ENCODE data around the gene AHNAK2.
"Not testable (repeated sequence)": the region's sequence is repeated elsewhere in the genome, so short reads cannot be mapped to it uniquely, and the experiment has no call there.

AHNAK2 gene

GRCh38 chr14:104977681-104978653, at the start of gene AHNAK2:
AHNAK2 (minus strand) TSS chr14:104978374; CDS start chr14:104978237, 137 bp downstream.
- peak in 3 of 4 experiments; percentile 18 to 48 (median 44) for DNase-seq (ENCODE audit: low read depth in 4 of 4, low spot score in 1 of 4)

DNA sequence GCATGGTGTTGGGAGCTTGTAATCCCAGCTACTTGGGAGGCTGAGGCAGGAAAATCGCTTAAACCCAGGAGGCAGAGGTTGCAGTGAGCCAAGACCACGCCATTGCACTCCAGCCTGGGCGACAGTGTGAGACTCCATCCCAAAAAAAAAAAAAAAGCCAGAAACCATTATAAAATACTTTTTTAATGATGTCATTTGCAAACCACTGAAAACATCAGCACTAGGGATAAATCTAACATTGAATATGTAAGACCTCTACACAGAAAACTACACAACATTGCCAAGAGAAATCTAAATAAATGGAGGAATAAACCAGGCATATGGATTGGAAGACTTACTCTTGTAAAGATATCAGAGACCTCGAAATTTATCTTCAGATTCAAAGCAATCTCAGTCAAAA, 49.5 kb upstream of the AHNAK2 start:
- not testable (repeated sequence) for DNase-seq (ENCODE audit: low read depth in 4 of 4, low spot score in 1 of 4)

DNA sequence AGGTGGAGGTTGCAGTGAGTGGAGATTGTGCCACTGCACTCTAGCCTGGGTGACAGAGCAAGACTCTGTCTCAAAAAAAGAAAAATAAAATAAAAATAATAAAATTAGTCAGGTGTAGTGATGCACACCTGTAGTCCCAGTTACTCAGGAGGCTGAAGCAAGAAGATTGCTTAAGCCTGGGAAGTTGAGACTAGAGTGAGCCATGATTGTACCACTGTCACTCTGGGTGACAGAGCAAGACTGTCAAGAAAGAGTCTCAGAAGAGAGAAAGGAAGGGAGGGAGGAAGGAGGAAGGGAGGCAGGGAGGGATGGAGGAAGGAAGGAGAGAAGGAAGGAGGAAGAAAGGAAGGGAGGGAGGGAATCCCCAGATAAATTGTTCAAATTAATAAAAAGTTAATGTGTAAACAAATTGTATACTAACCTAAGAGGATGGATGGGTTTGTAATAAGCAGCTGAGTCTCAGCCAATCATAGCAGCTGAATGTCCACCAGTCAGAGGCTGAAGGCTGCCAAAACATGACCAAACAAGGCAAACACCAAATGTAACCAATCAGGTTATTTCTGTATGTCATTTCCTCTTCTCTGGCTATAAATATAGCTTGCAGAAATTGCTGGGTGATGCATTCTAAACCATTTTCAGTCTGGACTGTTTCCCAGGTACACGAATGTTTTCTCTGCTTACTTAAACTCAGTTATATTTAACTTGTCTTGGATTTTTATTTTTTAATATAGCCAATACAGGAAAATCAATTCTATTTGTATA, 48.8 kb upstream of the AHNAK2 start:
- no peak for DNase-seq (ENCODE audit: low read depth in 4 of 4, low spot score in 1 of 4)

DNA sequence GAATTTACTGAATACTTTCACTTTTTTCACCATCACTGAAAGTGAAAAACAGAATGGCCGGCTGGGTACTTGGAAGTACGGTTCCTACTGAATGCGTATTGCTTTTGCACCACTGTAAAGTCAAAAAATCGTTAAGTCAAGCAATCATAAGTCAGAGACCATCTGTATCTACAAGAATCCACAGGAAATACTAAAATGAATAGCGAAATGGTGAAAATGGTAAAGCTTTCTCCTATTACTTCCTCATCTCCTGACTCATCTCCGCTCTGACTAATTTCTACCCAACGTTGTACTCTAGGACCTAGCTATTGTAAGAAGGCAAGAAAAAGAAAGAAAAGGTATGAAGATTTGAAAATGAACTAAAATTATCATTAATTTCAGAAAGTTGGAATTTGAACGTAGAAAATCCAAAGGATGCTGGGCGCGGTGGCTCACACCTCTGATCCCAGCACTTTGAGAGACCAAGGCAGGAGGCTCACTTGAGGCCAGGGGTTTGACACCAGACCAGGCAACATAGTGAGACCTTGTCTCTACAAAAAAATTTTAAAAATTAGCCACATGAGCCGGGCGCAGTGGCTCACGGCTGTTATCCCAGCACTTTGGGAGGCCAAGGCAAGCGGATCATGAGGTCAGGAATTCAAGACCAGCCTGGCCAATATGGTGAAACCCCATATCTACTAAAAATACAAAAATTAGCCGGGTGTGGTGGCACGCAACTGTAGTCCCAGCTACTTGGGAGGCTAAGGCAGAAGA, 48.0 kb upstream of the AHNAK2 start:
- no peak for DNase-seq (ENCODE audit: low read depth in 4 of 4, low spot score in 1 of 4)

DNA sequence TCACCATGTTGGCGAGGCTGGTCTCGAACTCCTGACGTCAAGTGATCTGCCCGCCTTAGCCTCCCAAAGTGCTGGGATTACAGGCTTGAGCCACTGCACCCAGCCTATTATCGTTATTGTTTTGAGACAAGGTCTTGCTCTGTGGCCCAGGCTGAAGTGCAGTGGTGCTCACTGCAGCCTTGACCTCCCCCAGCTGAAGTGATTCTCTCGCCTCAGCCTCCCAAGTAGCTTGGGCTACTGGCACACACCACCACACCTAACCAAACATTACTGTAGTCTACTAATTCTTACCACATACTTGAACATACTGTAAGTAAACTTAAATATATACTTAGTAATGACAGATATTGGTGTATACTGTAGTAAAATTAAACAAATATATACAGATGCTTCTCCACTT, 47.3 kb upstream of the AHNAK2 start:
- no peak for DNase-seq (ENCODE audit: low read depth in 4 of 4, low spot score in 1 of 4)

DNA sequence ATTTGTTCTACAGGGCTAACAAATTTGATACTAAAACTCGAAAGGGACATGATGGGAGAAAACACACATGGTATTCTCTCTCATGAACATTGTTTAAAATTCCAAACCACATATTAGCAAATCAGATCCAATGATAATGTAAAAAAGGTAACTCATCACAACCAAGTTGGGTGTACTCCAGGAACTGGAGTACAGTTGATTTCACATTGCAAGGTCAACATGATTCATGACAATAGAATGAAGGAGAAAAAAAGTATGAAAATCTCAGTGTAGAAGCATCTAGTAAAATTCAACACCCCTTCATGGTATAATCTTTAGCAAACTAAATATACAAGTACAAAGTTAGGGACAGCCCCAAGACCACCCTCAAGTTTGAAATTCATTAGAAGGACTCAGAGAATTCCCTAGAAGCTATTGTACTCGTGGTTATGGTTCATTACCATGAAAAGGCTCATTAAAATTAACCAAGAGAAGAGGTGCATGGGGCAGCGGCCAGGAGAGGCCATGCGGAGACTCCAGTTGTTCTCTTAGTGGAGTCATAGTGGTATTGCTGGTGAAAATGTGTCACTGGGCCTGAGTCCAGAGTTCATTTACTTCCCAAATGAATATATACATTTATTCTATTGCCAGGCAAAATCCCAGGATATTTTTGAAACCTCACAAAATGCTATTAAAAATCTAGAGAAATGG, 45.8 kb upstream of the AHNAK2 start:
- no peak for DNase-seq (ENCODE audit: low read depth in 4 of 4, low spot score in 1 of 4)

DNA sequence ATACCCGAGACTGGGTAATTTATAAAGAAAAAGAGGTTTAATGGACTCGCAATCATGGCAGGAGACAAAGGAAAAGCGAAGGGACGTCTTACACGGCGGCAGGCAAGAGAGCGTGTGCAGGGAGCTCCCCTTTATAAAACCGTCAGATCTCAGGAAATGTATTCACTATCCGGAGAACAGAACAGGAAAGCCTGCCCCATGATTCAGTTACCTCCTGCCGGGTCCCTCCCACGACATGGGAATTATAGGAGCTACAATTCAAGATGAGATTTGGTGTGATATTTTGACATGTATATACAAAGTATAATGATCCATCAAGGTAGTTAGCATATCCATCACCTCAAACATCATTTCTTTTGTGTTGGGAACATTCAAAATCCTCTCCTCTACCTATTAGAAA, 45.0 kb upstream of the AHNAK2 start:
- DNase-seq (ENCODE audit: low read depth in 4 of 4, low spot score in 1 of 4) = no peak

GRCh38 chr14:105022276-105022670, 44.1 kb upstream of the AHNAK2 start:
- no peak for DNase-seq (ENCODE audit: low read depth in 4 of 4, low spot score in 1 of 4)

DNA sequence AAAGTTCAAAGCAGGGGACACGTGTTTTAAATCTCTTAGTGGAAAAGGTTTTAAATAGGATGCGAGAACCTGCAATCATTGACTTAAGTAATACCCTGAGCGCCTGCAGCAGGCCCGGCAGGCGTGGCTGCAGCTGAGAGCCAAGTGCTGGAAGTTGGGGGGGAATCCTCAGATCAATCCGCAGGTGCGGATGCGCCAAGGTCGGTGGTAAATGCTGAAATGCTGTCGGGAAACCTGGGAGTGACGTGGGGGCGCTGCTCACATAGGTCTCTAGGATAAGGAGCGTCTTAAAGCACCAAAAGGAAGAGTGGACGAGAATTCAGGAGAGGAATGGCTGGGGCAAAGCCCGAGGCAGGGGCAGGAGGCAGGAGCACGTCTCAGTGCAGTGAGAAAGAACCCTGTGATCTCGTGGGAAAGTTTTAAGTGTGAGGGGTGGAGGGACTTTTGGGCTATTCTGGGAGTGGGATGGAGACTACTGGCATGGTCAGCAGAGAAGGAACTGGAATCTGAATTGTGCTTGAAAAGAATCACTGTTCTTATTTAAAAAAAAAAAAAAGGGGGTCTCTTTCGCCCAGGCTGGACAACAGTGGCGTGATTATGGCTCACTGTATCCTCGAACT, 43.6 kb upstream of the AHNAK2 start:
- peak in 3 of 4 experiments; percentile 12 to 32 (median 25) for DNase-seq (ENCODE audit: low read depth in 4 of 4, low spot score in 1 of 4)

GRCh38 chr14:105020815-105021655, 42.9 kb upstream of the AHNAK2 start, which contains the start of gene CDCA4:
CDCA4 (minus strand) TSS chr14:105021083; CDS start chr14:105011929, 9,154 bp downstream.
- DNase-seq (ENCODE audit: low read depth in 4 of 4, low spot score in 1 of 4) = peak; percentile 95 to 97 (median 96)

DNA sequence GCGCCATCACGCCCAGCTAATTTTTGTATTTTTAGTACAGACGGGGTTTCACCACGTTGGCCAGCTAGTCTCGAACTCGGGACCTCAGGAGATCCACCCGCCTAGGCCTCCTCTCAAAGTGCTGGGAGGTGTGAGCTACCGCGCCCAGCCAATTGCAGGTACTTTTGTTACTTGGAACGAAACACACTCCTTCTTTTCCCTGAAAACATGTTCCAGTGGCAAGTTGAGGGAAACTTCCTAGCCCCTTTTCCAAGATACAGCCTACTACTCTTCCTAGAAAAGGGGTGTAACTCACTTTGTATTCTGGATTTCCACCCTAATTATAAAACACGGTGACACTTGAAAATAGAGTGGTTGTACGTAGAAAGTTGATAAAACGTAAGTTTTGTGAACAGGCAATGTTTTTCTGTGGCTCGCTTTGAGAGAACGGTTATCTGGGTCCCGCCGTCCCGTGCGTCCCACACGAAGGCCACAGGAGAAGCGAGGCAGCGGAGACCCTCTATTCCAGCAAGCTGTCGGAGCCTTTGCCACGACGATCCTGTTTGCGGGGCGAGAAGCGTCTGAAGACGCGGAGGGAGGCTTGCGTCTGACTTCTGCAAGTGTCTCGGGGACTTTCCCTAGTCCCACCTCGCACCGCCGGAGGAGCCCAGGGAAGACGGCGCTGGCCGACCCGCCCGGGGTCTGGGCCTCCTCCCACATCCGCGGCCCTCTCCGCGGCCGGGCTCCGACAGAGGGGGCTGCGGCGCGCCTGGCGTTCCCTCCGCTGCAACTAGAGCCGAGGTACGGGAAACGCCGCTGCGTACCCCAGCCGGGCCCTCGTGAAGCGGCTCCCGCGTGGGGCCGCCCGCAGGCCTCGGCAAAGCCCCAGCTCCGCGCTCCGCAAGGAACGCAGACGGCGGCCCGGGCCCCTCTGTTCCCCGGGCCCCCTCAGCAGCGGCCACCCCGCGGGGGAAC, 42.0 kb upstream of the AHNAK2 start:
- peak; percentile 20 to 45 (median 34) for DNase-seq (ENCODE audit: low read depth in 4 of 4, low spot score in 1 of 4)

DNA sequence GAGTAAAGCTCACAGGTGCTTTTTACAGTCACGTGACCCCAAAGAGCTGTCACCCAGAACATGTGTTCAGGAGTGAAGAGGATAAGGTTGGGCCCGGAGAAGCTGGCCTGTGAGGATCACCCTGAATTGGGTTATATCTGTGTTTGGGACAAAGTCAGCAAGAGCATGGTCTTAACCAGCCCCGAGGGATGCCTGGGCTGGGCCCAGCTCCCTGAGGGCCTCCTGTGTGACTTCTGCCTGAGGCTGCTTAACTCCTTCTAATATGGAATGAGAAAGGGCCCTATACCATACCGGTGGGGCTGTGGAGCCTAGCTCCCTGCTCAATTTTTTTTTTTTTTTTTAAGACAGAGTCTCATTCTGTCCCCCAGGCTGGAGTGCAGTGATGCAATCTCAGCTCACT, 40.2 kb upstream of the AHNAK2 start:
- no peak for DNase-seq (ENCODE audit: low read depth in 4 of 4, low spot score in 1 of 4)

- DNase-seq (ENCODE audit: low read depth in 4 of 4, low spot score in 1 of 4) = no peak
Measured at GRCh38 chr14:105015905-105016304, 37.7 kb upstream of the AHNAK2 start.

DNA sequence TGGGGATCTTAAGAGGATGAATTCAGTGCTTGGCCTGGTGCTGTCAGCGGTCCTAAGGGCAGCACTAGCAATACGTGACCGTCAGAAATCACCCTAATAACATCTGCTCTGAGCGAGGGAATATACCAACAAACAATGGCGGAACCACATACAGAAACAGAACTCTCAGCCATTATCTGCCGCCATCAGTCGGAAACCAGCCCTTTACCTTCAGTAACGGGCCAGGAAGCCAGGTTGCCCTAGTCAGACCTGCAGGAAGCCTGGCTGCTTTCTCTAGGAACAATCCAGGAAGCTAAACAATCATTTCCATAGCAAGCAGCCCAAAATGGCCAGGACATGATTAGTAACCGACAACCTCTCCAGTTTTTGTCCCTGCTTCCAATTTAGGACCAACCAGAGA, 37.1 kb upstream of the AHNAK2 start:
- no peak for DNase-seq (ENCODE audit: low read depth in 4 of 4, low spot score in 1 of 4)

DNA sequence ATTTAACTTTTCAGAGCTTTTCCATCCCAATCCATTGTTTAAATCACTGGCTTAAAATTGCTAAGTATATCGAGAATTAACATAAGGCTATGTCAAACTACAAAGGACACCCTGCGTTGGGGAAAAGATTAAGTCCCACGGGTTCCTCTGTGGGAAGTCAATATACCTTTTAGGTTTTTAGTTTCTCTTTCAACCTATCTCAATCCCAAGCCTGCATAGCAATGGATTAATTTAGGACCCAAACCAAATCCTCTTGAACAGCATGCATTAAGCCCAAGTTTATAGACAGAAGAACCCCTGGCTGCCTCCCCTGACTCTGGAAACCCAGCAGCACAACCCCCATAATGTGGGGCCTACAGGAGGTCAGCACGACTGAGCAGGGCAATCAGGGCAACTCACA, 36.5 kb upstream of the AHNAK2 start:
- no peak for DNase-seq (ENCODE audit: low read depth in 4 of 4, low spot score in 1 of 4)

DNA sequence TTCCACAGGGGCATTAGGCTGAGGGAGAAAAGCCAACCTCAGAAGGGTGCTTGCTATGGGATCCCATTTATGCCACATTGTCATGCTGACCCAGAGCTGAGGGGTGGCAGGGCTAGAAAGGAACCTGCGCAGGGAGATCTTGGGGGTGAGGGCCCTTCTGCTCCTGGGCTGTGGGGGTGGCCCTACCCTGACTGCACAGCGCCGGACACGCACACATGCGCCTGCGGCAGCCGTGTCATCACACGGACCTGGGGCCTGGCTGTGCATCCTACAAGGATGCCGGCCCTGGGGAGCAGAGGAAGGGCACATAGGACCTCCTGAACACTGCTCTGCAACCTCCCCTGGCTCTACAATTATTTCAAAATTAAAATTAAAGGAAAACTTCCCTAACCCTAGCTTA, 35.9 kb upstream of the AHNAK2 start:
- no peak for DNase-seq (ENCODE audit: low read depth in 4 of 4, low spot score in 1 of 4)

GRCh38 chr14:105013150-105013785, 35.1 kb upstream of the AHNAK2 start:
- DNase-seq (ENCODE audit: low read depth in 4 of 4, low spot score in 1 of 4) = no peak

Data from stimulated activated CD4-positive, alpha-beta T cell treated with anti-CD3 and anti-CD28 coated beads, Interleukin-1b, Interleukin-23, amount 100 ng/mL, for 24 hours (primary cell).